Thymus (tissue), 11 donors: ENCODE measurements around the gene SLC1A7. TPM values are rescaled to one million over a fixed set of nuclear protein-coding genes. Genes with fewer than 3 reads are reported as not detected.
A peak's percentile ranks its signal among the peaks of the same experiment; 100 is the strongest.

ENCODE experiments used
- DNase-seq, 9 donors: peaks; one replicate each; pipeline ENCODE4 v3.0.0-alpha.2; 2013; ENCODE audit warnings: low spot score in 9 of 9, low read depth in 6 of 9, missing footprints in 1 of 9
- H3K27ac ChIP-seq, 2 donors: one replicate each; pipeline ENCODE4 v1.5.1; 2013; ENCODE audit warnings: control low read depth in 1 of 2, low read depth in 1 of 2, low read length in 1 of 2, mild to moderate bottlenecking in 1 of 2, moderate library complexity in 1 of 2
- H3K27me3 ChIP-seq, 2 donors: one replicate each; pipeline ENCODE4 v1.5.1; 2013; ENCODE audit warnings: low read length in 1 of 2; ENCODE audit not compliant: control insufficient read depth in 2 of 2, insufficient read depth in 1 of 2
- H3K36me3 ChIP-seq, 2 donors: one replicate each; pipeline ENCODE4 v1.5.1; 2013; ENCODE audit warnings: low read length in 1 of 2, mild to moderate bottlenecking in 1 of 2, moderate library complexity in 1 of 2; ENCODE audit not compliant: control insufficient read depth in 2 of 2, insufficient read depth in 2 of 2
- H3K4me1 ChIP-seq, 2 donors: one replicate each; pipeline ENCODE4 v1.5.1; 2013; ENCODE audit warnings: low read length in 2 of 2; ENCODE audit not compliant: control insufficient read depth in 2 of 2, insufficient read depth in 2 of 2
- H3K4me3 ChIP-seq, 2 donors: one replicate each; pipeline ENCODE4 v1.5.1; 2013; ENCODE audit warnings: low read length in 2 of 2, control low read depth in 1 of 2, mild to moderate bottlenecking in 1 of 2
- H3K9me3 ChIP-seq, 2 donors: one replicate each; pipeline ENCODE4 v1.5.1; 2013; ENCODE audit warnings: low read length in 1 of 2, mild to moderate bottlenecking in 1 of 2; ENCODE audit not compliant: control insufficient read depth in 2 of 2, insufficient read depth in 1 of 2
- WGBS: extraction: QIAGEN DNeasy Blood & Tissue Kit; methylation state at CpG from one replicate; pipeline ENCODE4 v1.1.7; 2013; 5-methylcytosine and 5-hydroxymethylcytosine counted together
- polyA plus RNA-seq: library from polyadenylated mRNA; stranded (reverse); fragments of 200-250 nt; gene quantifications from one replicate; pipeline ENCODE4 v1.2.3, GENCODE V29; 2013
- total RNA-seq: library from RNA; stranded (reverse); fragments of 120-200 nt; gene quantifications from one replicate; pipeline ENCODE4 v1.2.4, GENCODE V29; 2013
- donor health status: healthy.

The SLC1A7 gene
- total and polyA plus RNA-seq, 2 donors, result under 0.01 to 0.07 TPM

- no peak overlapping the region for H3K4me3 ChIP-seq
- H3K9me3 ChIP-seq, result no peaks in the 10 kb centered on the region
- no peaks in the 10 kb centered on the region for H3K4me1 ChIP-seq
- no peaks in the 10 kb centered on the region for H3K36me3 ChIP-seq
- 24% methylated on average over 16 of the region's 16 CpGs for WGBS
- no peak overlapping the region for H3K27ac ChIP-seq
- H3K27me3 ChIP-seq, result peaks cover 0 to 4% of the 10 kb centered on the region in 2 donors
- DNase-seq, result peak; percentile 51 to 90 (median 84)
Observed at GRCh38 chr1:53182111-53182593, 39.7 kb upstream of the SLC1A7 start.

DNA sequence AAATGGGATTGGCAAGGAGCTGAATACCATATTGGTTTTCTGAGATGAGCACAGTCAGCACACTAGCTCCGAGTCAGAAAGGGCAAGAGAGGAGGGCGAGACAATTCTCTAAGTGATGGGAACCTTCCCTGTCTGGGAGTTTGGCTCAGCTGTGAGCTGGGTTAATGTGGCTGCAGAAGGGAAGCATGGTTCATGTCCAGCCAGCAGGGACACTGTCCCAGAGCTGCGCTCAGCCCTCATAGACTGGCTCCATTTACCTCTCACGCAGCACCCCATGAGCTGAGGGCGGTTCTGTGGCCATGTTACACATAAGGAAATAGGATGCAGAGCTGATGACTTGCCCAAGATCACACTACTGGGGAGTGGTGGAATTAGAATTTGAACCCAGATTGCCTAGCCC lies 38.5 kb upstream of the SLC1A7 start:
- no peaks in the 10 kb centered on the region for H3K36me3 ChIP-seq
- H3K27ac ChIP-seq, result no peak overlapping the region
- no peak overlapping the region for H3K4me3 ChIP-seq
- 97% methylated on average over 5 of the region's 5 CpGs for WGBS
- H3K4me1 ChIP-seq, result no peaks in the 10 kb centered on the region
- H3K9me3 ChIP-seq, result no peaks in the 10 kb centered on the region
- peaks cover 0 to 4% of the 10 kb centered on the region in 2 donors for H3K27me3 ChIP-seq
- no peak for DNase-seq

DNA sequence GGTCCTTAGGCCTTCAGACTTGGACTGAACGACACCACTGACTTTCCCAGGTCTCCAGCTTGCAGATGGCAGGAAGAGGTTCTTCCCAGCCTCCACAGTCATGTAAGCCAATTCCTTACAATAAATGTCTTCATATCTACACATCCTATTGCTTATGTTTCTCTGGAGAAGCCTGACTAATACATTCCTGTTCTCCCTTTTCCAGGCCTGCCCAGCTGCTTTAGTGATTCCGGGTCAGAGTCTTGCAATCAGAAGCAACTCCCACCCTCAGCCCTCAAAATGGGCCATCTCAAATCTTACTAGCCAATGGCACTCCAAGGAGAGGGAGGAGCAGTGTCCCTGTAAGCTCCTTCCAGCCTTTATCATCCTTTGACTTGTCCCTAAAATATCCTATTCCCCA lies 37.8 kb upstream of the SLC1A7 start:
- Histone ChIP-seq H3K36me3 (no peaks in the 10 kb centered on the region), H3K27ac (no peak overlapping the region), H3K4me1 (no peaks in the 10 kb centered on the region), H3K27me3 (peaks cover 0 to 4% of the 10 kb centered on the region in 2 donors), H3K9me3 (no peaks in the 10 kb centered on the region), H3K4me3 (no peak overlapping the region)
- DNase-seq, result no peak
- over 99% methylated on average over 2 of the region's 2 CpGs for WGBS

- Histone ChIP-seq H3K27ac (no peak overlapping the region), H3K27me3 (peaks cover 0 to 4% of the 10 kb centered on the region in 2 donors)
- DNase-seq, result no peak
Observed at GRCh38 chr1:53176452-53177208, 34.2 kb upstream of the SLC1A7 start.

DNA sequence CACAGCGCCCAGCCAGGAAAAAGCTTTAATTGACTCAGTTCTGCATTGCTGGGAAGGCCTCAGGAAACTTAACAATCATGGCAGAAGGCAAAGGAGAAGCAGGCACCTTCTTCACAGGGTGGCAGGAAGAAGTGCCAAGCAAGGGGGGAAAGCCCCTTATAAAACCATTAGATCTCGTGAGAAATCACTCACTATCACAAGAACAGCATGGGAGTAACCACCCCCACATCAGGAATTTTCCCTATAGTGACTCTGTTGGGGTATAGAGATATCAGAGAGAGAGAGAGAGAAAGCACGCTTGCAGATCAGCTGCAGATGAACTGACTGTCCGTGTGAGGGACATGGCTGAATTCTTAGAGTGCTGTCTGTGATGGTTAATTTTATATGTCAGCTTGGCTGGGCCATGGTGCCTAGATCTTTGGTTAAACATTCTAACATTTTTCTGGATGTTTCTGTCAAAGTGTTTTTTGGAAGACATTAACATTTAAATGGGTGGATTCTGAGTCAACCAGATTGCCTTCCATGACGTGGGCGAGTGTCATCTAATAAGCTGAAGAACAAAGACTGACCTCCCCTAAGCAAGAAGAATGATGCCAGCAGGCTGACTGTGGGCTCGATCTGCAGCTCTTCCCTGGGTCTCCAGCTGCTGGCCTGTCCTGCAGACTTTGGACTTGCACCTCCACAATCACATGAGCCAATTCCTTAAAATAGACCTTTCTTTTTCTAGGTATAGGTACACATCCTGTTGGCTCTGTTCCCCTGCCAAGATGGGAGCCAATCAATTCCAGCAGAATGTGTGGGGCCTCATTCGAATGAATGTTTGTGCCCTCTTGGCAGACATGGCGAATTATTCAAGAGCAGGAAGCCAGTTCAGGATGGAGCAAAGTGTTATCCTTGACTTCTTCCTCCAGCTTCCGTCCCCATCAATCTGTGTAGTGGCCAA lies 32.8 kb upstream of the SLC1A7 start:
- Histone ChIP-seq H3K4me1 (no peaks in the 10 kb centered on the region), H3K27ac (no peak overlapping the region), H3K36me3 (no peaks in the 10 kb centered on the region), H3K4me3 (no peak overlapping the region), H3K9me3 (no peaks in the 10 kb centered on the region), H3K27me3 (no peaks in the 10 kb centered on the region)
- 87% methylated on average over 10 of the region's 10 CpGs for WGBS
- no peak for DNase-seq

More at GRCh38 chr1:53176452-53177208, 34.2 kb upstream of the SLC1A7 start:
- Histone ChIP-seq H3K4me1 (no peaks in the 10 kb centered on the region), H3K4me3 (no peak overlapping the region), H3K36me3 (no peaks in the 10 kb centered on the region), H3K9me3 (no peaks in the 10 kb centered on the region)
- WGBS, result 88% methylated on average over 10 of the region's 10 CpGs

DNA sequence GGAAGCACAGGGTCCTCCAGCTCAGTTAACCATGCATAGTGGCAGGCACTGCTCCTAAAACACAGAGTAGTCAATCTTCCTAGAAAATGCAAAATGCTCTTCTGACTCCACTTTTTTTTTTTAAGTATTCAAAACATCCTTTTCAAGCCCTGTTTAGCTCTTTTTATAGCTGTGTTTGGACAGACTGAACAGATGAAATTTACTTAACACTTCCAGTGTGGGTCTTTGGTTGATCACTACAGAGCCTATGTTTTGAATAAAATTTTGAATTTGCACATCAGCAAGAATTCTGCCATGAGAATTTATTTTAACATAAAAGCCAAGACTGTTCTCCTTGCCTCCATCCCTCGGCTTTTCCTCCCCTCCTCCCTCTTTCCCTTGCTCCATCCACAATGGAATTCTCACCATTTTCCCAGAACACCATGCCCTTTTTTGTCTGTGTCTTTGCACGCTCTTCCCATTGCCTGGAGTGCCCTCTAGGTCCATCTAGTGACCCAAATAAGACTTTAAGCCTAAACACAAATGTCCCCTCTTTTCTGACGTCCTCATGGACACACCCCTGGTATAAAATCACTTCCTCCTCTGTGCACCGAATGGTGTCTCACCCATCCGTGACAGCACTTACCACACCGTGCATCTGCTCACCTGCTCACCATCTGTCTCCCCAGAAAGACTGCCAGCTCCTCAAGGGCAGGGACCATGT lies 30.1 kb upstream of the SLC1A7 start:
- Histone ChIP-seq H3K9me3 (no peaks in the 10 kb centered on the region), H3K27ac (no peak overlapping the region), H3K27me3 (no peaks in the 10 kb centered on the region), H3K4me3 (no peak overlapping the region), H3K4me1 (no peaks in the 10 kb centered on the region), H3K36me3 (no peaks in the 10 kb centered on the region)
- no peak for DNase-seq
- 47% methylated on average over 6 of the region's 6 CpGs for WGBS

DNA sequence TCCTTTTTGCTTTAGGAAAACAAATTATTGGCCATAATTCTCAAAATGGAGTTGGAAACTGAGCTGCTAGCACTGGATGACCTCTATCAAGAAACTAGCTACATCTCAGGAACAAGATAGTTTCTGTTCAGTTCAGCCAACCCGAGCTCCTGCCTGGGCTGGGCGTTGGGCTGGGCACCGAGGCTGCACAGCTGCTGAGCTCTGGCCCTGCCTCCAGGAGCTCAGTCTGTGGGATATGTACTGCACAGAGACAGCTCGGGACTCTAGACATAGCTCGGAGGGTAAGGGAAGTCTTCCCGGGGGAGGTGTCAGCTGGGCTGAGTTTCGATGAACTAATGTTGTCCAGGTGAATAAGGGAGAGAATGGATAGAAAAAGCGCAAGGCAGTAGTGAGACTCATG lies 24.5 kb upstream of the SLC1A7 start:
- Histone ChIP-seq H3K4me1 (no peaks in the 10 kb centered on the region), H3K4me3 (no peak overlapping the region), H3K27me3 (peaks cover 0 to 2% of the 10 kb centered on the region in 2 donors), H3K27ac (no peak overlapping the region), H3K36me3 (no peaks in the 10 kb centered on the region), H3K9me3 (no peaks in the 10 kb centered on the region)
- DNase-seq, result no peak
- WGBS, result 88% methylated on average over 8 of the region's 8 CpGs

GRCh38 chr1:53166366-53166765 lies 23.9 kb upstream of the SLC1A7 start:
- Histone ChIP-seq H3K9me3 (no peaks in the 10 kb centered on the region), H3K4me3 (no peak overlapping the region), H3K27me3 (peaks cover 0 to 2% of the 10 kb centered on the region in 2 donors), H3K36me3 (no peaks in the 10 kb centered on the region), H3K27ac (no peak overlapping the region), H3K4me1 (no peaks in the 10 kb centered on the region)
- 94% methylated on average over 6 of the region's 6 CpGs for WGBS
- no peak for DNase-seq
